GM12891 (cell line): Measurements from ENCODE around the gene CNRIP1.

Source experiments
- POLR2A ChIP-seq: IDR thresholded peaks from 2 replicates; pipeline ENCODE4 v1.6.1; 2011; ENCODE audit warnings: low read depth, low read length, control low read depth
- POLR2AphosphoS5 ChIP-seq: IDR thresholded peaks from 2 replicates; pipeline ENCODE4 v1.6.1; 2011; ENCODE audit warnings: low read depth, low read length, control low read depth
- TAF1 ChIP-seq: IDR thresholded peaks from 2 replicates; pipeline ENCODE4 v1.6.1; 2011; ENCODE audit warnings: low read depth, low read length, control low read depth

DNA sequence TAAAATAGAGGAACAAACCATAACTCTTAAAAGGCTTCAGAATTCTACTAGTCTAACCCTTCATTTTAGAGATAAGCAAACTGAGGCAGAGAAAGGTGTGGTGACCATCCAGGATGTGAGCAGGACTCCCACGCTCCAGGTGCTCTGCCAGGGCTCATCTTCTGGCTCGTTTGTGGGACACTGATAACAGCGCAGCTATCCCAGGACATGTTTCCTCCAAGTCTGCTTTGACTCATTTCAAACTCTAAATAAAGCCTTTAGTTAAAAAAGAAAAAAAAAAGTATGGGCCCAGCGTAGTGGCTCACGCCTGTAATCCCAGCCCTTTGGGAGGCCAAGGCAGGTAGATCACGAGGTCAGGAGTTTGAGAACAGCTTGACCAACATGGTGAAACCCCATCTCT lies 28.4 kb downstream of the CNRIP1 start:
- TF ChIP-seq POLR2A (no peak), POLR2AphosphoS5 (no peak), TAF1 (no peak)
